ENCODE results near the gene LHX4.

- no peak for TF ChIP-seq BACH2 (CRISPR knock-in tag; IDR thresholded peaks at IDR 0.05; ENCODE audit: borderline replicate concordance)
- no peak for TF ChIP-seq ZNF565 (CRISPR knock-in tag; conservative IDR thresholded peaks at IDR 0.05; ENCODE audit: low read depth)
- TF ChIP-seq ZFP3 (CRISPR knock-in tag; IDR thresholded peaks at IDR 0.05), result no peak
- TF ChIP-seq ARNTL (CRISPR knock-in tag; IDR thresholded peaks at IDR 0.05; ENCODE audit: borderline replicate concordance, low read depth), result no peak
- TF ChIP-seq RARB (CRISPR knock-in tag; IDR thresholded peaks at IDR 0.05), result no peak
- TF ChIP-seq SNAI2 (CRISPR knock-in tag; IDR thresholded peaks at IDR 0.05), result no peak
- TF ChIP-seq ZC3H10 (CRISPR knock-in tag; IDR thresholded peaks at IDR 0.05), result no peak
- no peak for TF ChIP-seq TCF4 (CRISPR knock-in tag; IDR thresholded peaks at IDR 0.05; ENCODE audit: borderline replicate concordance)
- no peak for TF ChIP-seq ZFP30 (CRISPR knock-in tag; IDR thresholded peaks at IDR 0.05)
- TF ChIP-seq PATZ1 (CRISPR knock-in tag; IDR thresholded peaks at IDR 0.05; ENCODE audit: borderline replicate concordance), result no peak
- no peak for TF ChIP-seq OSR1 (CRISPR knock-in tag; IDR thresholded peaks at IDR 0.05)
- TF ChIP-seq TOX (CRISPR knock-in tag; IDR thresholded peaks at IDR 0.05; ENCODE audit: borderline replicate concordance), result no peak
These were observed 24.4 kb downstream of the LHX4 start for GRCh38 chr1:180254496-180254819.
